ENCODE measurements around the gene SLC16A4.
A peak's percentile ranks its signal among the peaks of the same experiment; 100 is the strongest.
"Not testable (repeated sequence)": the region's sequence is repeated elsewhere in the genome, so short reads cannot be mapped to it uniquely, and the experiment has no call there.

Gene SLC16A4

DNA sequence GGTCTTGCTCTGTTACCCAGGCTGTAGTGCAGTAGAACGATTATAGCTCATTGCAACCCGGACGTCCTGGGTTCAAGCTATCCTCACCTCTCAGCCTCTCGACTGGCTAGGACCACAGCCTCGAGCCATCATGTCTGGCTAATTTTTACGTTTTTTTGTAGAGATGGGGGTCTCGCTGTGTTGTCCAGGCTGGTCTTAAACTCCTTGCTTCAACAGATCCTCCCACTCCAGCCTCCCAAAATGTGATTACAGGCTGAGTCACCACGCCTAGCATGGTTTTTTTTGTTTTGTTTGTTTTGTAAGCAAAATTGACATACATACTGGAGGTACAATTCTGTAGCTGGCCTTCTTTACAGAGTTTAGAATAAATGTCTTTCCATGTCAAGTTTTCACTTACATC, 17.7 kb upstream of the SLC16A4 start:
- DNase-seq = no peak

DNA sequence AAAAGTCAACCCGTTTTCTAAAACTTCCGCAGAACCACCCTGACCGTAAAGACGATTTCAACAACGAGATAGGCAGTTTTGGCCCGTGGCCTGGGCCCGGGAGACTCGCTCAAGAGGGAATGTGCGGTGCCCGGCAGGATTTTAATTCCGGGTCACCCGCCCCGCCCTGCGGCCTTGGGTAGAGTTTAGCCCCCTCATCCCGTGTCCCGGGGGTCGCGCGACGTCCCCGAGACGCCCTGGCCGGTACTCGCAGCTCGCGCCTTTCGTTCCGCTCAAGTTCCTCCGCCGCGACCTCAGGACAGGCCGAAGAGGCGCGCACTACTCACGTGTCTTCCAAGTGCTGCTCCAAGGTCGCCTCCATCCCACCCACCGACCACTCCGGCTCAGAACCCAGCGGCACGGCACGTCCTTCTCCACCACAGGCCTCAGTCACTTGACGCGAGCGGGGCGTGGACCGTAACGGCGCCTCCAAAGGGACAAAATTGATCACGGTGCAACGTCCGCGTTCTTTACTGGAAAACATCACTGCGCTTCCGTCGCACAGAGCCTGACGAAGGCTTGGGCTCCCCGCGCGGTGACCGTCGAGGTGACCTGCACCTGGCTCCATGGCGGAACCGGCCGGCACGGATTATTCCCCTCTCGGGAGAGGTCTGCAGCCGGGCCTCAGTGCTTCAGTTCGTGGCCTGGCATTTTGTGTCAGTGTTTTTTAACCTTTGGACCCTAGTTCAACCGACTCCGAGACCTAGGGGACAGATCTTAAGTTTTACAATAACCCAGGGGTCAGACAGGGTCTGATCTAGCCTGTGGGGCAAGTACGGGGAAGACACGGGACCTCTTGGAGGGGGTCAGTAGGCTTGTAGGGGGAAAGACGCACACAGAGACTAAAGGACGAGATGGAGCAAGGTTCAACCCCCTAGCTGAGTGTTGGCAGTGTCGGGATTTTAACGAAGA, 16.7 kb upstream of the SLC16A4 start, which contains the start of gene LAMTOR5:
Gene LAMTOR5 (minus strand): TSS at position 435 of the 951 bp plus-strand sequence. CDS start 74 bp downstream, at position 361.
- DNase-seq = peak; percentile 85 to 93

DNA sequence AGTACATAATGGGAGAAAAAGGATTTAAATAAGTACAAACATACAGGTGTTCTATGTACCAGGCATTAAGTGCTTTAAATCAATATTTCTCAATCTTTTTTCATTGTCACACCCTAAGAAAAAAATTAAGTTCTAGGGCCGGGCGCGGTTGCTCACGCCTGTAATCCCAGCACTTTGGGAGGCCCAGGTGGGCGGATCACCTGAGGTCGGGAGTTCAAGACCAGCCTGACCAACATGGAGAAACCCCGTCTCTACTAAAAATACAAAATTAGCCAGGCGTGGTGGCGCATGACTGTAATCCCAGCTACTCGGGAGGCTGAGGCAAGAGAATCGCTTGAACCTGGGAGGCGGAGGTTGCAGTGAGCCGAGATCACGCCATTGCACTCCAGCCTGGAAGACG, 15.6 kb upstream of the SLC16A4 start:
- not testable (repeated sequence) for DNase-seq

DNA sequence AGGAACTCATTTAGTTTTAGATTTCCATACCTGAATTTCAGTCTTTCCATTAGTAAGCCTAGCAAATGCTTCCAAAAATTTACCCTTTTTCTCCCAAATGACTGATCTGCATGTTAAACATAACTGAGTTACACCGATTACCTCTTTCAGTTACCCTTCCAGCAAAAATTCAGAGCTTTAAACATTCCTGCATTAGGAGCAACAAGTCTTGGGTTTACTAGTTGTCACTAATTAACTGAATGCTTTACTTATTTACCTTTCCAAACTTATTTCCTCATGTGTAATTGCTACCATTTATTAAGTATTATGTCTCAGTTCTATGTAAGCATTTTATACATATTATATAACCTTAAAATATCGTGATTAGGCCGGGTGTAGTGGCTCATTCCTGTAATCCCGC, 13.6 kb upstream of the SLC16A4 start:
- no peak for DNase-seq

DNA sequence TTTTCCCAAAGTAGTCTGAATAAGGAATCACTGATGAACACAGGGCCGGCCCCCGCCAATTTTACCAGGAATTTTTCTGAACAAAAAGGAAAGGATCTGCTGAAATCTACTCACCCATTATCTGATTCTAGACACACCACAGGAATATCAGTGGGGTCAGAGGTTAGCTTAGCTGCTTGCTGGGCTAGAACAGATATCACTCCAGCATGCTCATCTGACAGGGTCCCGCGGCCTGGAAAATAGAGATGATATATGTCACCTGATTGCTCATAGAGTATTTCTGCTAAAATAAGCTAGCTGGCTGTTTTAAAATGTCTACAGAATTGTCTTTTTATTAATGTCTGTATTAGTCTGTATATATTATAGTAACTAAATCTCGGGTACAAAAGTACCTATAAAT, 13.0 kb upstream of the SLC16A4 start:
- no peak for DNase-seq

DNA sequence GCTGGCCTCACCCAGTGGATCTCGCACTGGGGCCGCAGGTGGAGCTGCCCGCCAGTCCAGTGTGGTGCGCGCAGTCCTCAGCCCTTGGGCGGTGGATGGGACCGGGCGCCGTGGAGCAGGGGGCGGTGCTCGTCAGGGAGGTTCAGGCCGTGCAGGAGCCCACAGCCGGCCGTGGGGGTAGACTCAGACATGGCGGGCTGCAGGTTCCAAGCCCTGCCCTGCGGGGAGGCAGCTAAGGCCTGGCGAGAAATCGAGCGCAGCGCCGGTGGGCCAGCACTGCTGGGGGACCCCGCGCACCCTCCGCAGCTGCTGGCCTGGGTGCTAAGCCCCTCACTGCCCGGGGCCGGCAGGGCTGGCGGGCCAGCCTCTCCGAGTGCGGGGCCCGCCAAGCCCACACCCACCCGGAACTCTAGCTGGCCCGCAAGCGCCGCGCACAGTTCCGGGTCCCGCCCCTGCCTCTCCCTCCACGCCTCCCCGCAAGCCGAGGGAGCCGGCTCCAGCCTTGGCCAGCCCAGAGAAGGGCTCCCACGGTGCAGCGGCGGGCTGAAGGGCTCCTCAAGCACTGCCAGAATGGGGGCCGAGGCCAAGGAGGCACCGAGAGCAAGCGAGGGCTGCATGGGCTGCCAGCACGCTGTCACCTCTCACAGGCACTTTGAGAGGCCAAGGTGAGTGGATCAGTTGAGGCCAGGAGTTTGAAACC, 5.6 kb upstream of the SLC16A4 start:
- not testable (repeated sequence) for DNase-seq

DNA sequence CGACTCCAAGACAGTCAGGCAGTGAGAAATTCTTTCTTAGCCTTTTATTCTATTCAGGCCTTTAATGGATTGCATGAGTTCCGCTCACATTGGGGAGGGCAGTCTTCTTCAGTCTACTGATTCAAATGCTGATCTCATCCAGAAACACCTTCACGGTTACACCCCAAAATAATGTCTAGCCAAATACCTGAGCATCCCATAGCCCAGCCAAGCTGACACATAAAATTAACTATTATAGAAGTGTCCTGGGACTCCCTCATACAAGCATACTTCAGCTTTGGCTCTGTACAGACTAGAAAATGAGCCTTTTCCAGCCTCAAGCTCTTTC, 3.6 kb upstream of the SLC16A4 start:
- no peak for DNase-seq

GRCh38 chr1:110393691-110394492, 3.1 kb upstream of the SLC16A4 start:
- DNase-seq = no peak

GRCh38 chr1:110393286-110393685, 2.5 kb upstream of the SLC16A4 start:
- DNase-seq = no peak

GRCh38 chr1:110390096-110390495, 730 bp downstream of the SLC16A4 start:
- no peak for DNase-seq

- no peak for DNase-seq
Observed at GRCh38 chr1:110387048-110387754, 3.6 kb downstream of the SLC16A4 start.

GRCh38 chr1:110385369-110385768, 5.5 kb downstream of the SLC16A4 start:
- DNase-seq = no peak

- no peak for DNase-seq
Observed at GRCh38 chr1:110384581-110385321, 6.1 kb downstream of the SLC16A4 start.

DNA sequence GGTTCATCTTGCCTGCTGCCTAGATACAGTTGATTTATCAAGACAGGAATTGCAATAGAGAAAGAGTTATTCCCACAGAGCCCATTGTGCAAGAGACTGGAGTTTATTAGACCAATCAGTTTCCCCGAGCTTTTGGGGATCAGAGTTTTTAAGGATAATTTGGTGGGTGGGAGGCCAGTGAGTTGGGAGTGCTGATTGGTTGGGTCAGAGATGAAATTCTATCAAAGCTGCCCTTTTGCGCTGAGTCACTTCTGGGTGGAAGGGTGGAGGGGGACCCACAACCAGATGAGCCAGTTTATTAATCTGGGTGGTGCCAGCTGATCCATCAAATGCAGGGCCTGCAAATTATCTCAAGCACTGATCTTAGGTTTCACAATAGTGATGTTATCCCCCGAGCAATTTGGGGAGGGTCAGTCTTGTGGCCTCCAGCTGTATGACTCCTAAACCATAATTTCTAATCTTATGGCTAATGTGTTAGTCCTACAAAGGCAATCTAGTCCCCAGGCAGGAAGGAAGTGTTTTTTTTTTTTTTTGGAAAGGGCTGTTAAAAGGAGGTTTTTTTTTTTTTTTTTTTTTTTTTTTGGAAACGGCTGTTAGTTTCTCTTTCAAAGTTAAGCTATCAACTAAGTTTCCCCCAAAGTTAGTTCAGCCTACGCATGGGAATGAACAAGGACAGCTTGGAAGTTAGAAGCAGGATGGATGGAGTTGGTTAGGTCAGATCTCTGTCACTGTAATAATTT, 7.4 kb downstream of the SLC16A4 start:
- DNase-seq = no peak

- no peak for DNase-seq
Observed at GRCh38 chr1:110380672-110381283, 10.0 kb downstream of the SLC16A4 start.

- no peak for DNase-seq
Observed at GRCh38 chr1:110375490-110375889, 15.3 kb downstream of the SLC16A4 start.

GRCh38 chr1:110370827-110371226, 20.0 kb downstream of the SLC16A4 start:
- DNase-seq = no peak

GRCh38 chr1:110364221-110364620, 26.6 kb downstream of the SLC16A4 start:
- no peak for DNase-seq

GRCh38 chr1:110361856-110362255, 29.0 kb downstream of the SLC16A4 start:
- DNase-seq = no peak

DNA sequence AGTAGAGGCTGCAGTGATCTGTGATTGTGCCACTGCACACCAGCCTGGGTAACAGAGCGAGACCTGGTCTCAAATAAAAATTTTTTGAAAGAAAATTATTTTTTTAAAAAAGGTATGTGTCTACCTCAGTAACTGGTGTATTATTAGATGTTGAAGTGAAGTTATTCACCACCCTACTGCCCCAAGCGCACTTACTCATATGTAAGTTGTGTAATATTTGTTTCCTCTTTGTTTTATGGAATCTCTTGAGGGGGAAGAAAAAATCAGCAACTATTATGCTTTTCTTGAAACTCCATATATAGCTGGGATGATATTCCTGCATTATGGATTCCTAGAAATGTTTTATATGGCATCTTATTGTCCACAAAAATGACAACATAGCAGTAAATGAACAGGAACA, 30.4 kb downstream of the SLC16A4 start:
- no peak for DNase-seq

GRCh38 chr1:110356379-110356778, 34.4 kb downstream of the SLC16A4 start:
- DNase-seq = no peak
